ENCODE measurements around the gene TICAM1.

The TICAM1 gene

DNA sequence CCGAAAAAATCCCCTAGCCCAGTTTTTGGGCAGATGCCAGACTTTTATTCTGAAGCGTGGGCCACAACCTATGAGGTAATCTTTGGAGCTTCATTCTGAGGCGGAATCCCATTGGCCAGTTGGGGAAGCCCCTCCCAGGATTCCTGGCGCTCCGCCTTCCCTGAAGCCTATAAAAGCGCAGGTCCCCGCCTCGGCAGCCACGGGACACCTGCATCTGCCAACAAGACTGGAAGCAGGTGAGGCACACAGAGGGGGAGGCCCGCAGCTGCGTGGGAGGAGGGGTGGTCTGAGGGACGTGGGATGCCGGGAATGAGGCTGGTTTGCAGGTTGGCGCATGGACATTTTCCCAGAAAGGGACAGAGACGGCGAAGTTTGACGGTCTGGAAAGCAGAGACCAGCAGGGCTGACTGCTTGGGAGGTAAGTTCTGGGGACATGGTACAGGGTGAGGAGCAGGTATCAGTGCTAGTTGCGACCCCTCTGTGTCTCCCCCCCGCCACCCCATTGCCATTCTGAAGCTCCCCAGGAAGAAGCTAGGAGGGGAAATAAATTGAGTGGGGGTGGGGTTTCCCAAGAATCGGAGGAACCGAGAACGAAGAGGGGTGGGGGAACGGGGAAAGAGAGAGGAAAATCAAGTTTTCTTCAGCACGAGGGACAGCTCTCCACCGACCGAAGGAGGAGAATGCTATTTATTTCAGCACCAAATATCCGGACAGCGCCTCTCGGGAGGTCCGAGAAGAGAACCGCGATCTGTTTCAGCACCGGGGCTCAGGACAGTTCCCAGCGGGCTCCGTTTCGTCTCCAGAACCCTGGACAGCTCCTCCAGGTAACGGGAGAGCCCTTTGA is 62.4 kb downstream of the TICAM1 start:
- peak; percentile 88 for FAIRE-seq

Measured in islet of Langerhans (tissue), 1 donor.